Keratinocyte (primary cell): Measurements from ENCODE around the gene IFNA17.

Source experiments
- CTCF ChIP-seq, 3 experiments: IDR thresholded peaks in 1 of 3; conservative IDR thresholded peaks in 1 of 3; optimal IDR thresholded peaks in 1 of 3; 2 replicates in 2 of 3; 3 replicates in 1 of 3; pipeline versions ENCODE3 to v1.5.1; 2011; ENCODE audit warnings: low read length in 3 of 3, mild to moderate bottlenecking in 3 of 3, moderate library complexity in 2 of 3, control low read depth in 1 of 3, inconsistent platforms in 1 of 3; ENCODE audit not compliant: insufficient read depth in 2 of 3; ENCODE audit errors: extremely low read depth in 1 of 3
- EZH2 ChIP-seq: IDR thresholded peaks from one replicate; pipeline ENCODE4 v1.6.1; 2012; ENCODE audit warnings: inconsistent platforms, mild to moderate bottlenecking, low read length, moderate library complexity

DNA sequence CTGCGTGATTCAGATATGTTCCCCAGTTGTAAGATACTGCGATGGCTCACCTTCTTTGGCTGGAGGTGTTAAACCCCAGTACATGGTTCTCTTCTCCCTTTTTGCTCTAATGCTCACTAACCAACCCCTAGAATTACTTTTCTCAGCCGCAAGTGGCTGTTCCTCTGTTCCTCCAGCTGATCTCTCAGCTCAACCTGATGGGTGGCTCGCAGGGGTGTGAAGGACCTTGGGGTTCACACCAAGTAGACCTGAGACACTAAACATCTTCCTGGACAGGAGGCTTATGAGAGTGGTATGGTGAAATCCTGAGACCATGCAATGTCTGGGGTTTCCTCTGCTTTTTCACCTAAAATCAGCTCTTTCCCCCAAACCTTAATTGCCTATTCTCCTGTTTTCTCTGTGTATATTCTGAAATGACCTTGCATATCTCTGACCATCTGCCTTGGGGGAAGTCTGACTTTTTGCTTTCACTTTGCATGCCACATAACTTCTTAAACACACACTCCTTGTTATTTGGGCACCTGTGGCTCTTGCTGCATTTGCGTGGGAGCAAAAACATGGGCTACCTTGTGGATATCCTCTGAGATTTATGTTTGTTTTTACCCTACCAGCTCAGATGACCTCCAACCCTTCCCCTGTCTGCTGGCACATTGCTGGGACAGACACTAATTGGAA lies 27.7 kb upstream of the IFNA17 start:
- TF ChIP-seq EZH2 (no peak), CTCF (optimal IDR thresholded peaks at IDR 0.05 in 1 of 3, IDR thresholded peaks at IDR 0.05 in 1 of 3, conservative IDR thresholded peaks at IDR 0.05 in 1 of 3; ENCODE audit: extremely low read depth in 1 of 3, insufficient read depth in 2 of 3, low read length in 3 of 3) (no peak)
